ENCODE data around the gene GPRC5B.
A peak's percentile ranks its signal among the peaks of the same experiment; 100 is the strongest.

Gene GPRC5B

GRCh38 chr16:19896951-19897350 lies 12.3 kb upstream of the GPRC5B start:
- DNase-seq, result no peak

DNA sequence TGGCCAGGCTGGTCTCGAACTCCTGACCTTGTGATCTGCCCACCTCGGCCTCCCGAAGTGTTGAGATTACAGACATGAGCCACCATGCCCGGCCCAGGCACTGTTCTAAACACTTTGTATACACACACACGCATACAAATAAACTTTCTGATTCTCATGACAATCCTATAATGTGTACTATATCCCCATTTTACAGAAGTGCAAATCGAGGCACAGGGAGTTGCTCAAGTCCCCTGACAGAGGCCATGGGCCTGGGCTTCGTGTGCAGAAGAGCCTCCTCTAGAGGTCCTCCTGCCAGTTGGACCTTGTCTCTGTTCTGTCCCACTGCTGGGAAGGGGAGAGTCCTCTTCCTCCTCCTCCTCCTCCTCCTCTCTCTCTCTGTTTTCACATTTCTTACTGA lies 9.9 kb upstream of the GPRC5B start:
- no peak for DNase-seq

GRCh38 chr16:19892902-19893301 lies 8.3 kb upstream of the GPRC5B start:
- DNase-seq, result no peak

DNA sequence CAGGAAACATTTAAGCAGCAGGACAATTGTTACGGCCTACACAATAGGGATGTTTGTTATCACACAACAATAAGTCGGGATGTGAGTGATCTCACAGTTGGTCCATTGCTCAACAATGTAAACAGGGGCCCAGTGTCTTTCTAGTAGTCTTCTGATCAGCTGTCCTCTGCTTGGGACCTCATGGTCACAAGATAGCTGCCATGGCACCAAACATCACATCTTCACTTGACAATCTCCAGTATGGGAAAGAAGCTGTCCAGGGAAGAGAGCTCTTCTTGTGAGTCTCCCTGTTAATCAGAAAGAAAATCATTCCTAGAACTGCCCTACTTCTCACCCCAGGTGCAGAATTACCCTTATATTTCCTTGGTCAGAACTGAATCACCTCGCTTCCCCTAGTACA lies 6.3 kb upstream of the GPRC5B start:
- DNase-seq, result no peak

GRCh38 chr16:19888834-19889233 lies 4.2 kb upstream of the GPRC5B start:
- no peak for DNase-seq

- peak; percentile 3 for DNase-seq
Observed at GRCh38 chr16:19886073-19886941, 1.7 kb upstream of the GPRC5B start.

DNA sequence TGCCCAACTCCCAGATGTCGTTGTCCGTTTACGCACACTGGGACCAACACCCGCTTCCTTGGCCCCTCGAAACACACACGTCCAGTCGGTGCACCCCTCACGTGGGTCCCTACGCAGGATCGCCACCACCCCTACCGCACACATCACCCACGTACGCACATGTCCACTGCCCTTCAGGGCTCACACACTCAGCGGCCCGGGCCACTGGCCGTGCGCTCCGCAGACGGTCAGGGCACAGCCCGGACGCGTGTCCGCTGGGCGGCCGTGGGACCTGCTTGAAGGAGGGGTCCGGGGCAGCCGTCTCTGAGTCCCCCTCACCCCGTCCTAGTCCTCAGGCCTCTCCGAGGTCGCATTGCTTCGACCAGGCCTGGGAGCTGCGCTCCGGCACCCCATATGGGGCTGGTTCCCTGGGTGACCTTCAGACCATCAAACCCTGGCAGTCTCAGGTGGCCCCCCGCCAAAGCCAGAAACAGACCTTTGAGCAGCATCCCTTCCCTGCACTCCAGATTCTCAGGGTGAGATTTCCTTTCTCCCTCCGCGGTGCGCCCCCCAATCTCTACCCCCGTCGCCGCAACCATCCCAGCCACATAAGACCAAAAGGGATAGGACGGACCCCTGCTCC lies 914 bp upstream of the GPRC5B start:
- DNase-seq, result no peak

GRCh38 chr16:19883966-19884485 lies 622 bp downstream of the GPRC5B start:
- no peak for DNase-seq

DNA sequence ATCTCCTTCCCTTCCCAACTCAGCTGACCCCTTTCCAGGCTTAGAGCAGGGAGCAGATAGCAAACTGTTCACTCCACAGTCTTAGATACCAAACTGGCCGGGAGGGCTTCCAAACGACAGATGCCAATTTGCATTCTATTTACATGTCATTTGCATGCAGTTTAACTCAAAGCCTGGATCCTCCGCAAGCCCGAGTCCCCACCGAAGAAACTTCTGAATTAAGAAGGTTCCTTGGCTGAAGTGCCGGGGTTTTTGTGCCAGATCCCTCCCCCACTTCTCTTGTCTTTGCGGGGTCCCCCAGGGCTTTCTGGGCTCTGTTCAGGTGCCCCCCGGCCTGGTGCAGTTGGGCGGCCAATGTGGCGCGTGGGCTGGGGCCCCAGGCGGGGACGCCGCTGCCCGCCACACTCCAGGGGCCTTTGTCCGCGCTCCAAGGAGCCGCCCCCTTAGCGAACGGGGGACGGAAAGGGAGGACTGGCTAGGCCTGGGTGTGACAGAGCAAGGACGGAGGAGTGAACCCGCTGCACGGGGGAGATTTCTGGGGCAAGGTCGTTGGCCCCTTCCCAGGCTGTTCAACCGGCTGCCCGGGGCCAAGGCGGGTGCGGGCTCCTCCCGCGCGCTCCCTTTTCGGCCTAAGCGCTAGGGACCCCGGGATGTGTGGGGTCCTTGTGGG lies 1.2 kb downstream of the GPRC5B start:
- DNase-seq, result no peak

GRCh38 chr16:19882646-19883045 lies 2.0 kb downstream of the GPRC5B start:
- DNase-seq, result no peak

GRCh38 chr16:19882186-19882585 lies 2.5 kb downstream of the GPRC5B start:
- DNase-seq, result no peak

DNA sequence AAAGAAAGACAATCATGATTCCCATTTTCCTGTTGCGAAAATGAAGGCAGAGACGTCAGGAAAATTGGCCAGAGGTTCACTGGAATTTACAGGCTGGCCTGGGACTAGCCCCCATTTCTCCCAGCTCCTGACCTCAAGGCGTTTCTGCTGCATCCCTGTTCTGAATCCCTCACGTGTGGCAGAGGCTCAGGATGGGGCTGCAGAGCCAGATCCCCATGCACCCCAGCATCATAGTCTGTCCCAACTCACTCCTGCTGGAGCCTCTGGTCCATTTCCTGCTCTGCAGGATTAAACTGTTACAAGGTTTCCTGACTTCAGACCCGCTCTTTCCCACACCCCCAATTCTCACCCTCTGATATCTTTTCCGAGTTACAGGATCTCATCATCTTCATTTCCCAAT lies 2.9 kb downstream of the GPRC5B start:
- no peak for DNase-seq

DNA sequence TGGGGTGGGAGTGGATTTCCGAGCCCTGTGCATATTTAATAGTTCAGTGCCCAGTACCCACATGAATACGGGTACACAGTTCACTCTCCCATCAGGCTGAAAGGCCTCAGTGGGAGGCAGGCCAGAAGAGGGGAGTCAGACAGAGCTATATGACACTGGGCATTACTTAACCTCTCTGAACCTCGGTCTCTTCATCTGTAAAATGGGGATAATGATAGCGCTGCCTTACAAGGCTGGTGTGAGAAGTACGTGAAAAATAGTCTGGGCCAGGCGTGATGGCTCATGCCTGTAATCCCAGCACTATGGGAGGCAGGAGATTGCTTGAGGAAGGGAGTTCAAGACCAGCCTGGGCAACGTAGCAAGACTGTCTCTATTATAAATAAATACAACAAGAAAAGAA lies 3.6 kb downstream of the GPRC5B start:
- DNase-seq, result no peak

GRCh38 chr16:19879241-19879792 lies 5.3 kb downstream of the GPRC5B start:
- no peak for DNase-seq

DNA sequence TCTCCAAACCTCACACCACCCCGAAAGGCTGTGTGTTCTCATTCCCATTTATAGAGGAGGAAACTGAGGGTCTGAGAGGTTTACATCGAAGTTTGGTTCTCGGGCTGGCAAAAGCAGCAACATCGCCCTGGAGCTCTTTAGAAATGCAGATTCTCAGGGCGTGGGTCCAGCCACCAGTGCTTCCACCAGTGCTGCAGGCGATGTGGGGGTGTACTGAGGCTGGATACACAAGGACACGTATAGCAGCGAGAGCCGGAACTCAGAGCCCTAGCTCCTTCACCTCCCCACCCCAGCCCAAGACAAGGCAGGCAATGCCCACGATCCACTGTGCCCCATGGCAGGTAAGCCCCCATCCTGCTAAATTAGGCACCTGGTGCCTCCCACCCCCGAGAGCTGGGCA lies 5.9 kb downstream of the GPRC5B start:
- no peak for DNase-seq

DNA sequence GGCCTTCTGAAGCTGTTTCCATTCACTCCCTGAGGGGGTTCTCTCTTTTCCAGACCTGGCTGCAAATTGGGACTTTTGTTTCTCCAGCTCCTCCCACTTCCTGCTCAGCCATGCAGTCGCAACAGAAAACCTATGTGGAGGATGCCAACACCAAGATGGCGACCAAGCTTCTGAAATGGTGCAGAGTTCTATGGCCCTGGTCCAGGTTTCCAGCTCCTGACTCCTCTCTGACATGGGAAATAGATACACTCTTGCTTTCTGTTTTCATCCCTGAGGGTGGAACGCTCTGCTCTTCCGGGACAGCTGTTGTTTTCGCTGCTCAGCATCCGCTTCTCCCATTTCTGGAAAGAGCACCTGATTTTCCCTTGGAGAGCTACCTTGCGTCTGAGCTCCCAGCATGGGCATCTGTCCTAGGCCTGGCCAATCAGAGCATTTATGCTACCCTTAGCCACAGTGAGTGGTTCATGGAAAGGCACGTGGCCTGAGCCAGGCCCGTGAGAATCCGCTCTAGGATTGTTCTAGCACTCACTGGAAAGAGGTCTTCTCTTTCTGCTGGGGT lies 8.1 kb downstream of the GPRC5B start:
- no peak for DNase-seq

- no peak for DNase-seq
Observed at GRCh38 chr16:19875900-19876299, 8.7 kb downstream of the GPRC5B start.

- no peak for DNase-seq
Observed at GRCh38 chr16:19874851-19875546, 9.6 kb downstream of the GPRC5B start.

DNA sequence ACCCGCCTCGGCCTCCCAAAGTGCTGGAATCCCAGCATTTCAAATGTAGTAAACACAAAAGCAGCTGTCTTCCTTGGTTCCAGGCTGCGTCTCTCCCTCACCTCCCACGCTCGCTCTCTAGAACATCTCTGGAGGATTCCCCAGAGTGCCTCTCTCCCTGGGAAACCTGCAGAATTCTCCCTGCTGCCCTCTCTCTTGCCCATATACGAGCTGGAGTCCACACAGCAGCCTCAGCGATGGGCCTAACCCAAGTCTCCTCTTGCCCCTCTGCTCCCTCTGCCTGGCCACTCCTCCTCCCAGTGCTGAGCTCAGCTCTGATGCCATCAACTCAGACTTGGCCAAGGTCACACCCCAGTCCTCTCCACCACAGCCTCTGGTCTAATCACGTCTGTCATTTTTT lies 10.6 kb downstream of the GPRC5B start:
- no peak for DNase-seq

DNA sequence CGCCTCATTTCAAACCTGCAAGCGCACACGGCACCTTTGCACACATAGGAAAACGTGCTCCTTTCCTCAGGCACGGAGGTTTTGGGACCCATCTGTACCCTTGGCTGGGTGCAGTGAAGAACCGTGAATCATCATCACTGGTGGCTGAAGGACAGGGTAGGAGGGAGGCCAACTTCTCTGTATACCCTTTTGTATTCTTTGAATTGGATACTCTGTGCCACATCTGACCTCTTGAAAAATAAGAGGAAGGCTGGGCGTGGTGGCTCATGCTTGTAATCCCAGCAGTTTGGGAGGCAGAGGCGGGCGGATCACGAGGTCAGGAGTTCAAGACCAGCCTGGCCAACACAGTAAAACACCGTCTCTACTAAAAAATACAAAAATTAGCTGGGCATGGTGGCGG lies 11.7 kb downstream of the GPRC5B start:
- no peak for DNase-seq

GRCh38 chr16:19872179-19872863 lies 12.3 kb downstream of the GPRC5B start:
- no peak for DNase-seq

DNA sequence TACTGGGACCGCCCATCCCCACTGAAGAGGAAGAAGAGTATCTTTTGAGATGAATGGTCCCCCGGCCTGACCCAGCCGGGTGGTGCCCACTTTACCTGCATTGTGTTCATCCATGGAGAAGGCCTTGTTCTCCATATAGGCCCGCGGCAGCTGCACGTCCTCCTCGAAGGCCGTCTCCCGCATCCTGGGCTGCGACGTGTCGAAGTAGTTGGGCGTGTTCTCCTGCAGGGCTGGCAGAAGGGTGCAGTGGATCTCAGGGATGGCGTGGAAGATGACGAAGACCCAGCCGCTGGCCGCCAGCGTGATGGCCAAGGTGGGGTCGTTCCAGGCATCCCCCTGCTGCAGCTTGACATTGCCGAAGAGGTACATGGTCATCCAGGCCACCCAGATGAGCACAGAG lies 12.9 kb downstream of the GPRC5B start:
- no peak for DNase-seq

All from SIG-M5 (cell line).